Measurements from ENCODE around the gene ISLR. TPM values are rescaled to one million over a fixed set of nuclear protein-coding genes. Genes with fewer than 3 reads are reported as not detected.

ISLR gene
- total and polyA plus RNA-seq, 2 of the 8 experiments (the other 6 are each of a cell fraction or from before 2014, with no cell fraction given) = 0.29 to 0.35 TPM

DNA sequence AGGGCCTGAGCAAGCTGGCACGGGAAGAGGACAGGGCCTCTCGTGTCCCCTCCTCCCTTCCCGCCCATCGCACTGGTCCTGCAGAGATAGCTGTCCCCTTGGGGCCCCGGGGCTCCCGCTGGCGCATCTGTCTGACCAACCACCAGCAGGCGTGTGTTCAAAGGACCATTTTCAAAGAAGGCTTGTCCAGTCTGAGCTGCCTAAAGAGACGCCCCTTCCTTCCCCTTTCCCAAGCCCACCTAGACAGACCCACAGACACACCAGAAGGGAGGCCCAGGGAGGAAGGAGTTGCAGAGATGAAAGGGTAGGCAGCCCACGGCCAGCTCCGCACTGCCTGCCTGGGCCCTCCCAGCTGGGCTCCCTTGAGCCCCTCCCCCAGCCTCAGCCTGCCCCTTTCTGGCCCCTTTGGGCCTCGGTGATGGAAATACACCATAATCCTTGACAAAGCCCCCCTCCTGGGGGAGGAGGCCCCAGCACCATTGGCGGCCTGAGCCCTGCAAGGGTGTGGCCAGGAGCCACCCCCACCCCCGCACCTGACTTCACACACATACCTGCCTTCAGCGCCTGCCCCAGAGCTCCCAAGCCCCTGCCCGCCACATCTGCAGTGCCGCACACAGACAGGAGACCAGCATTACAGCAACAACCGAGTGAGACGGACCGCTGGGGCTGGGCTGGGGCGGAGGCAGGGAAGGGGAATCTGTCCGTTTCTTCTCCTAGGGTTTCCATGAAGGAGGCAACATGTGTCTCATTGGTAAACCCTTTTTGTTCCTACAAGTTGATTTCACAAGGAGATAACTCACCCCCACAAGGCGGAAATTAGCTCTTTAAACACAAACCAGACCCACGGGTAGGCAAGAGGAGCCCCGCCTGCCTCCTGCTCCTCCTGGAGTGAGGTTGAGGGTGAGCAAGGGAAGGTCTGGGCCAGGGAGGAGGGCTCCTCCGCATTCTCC is 29.2 kb downstream of the ISLR start, which contains the start of gene STRA6 (continued):
- TF ChIP-seq EP300 (IDR thresholded peaks at IDR 0.05; ENCODE audit: borderline replicate concordance in 1 of 2, low read depth in 2 of 2, low read length in 2 of 2) (peak in 1 of 2 experiments; percentile 89; a peak in 1 of 3 replicates), GABPA (IDR thresholded peaks at IDR 0.05; ENCODE audit: borderline replicate concordance, insufficient read depth, low read length) (no peak; the same call in 1 of the 2 replicates), SUZ12 (IDR thresholded peaks at IDR 0.05; ENCODE audit: low read length) (no peak), HDAC6 (IDR thresholded peaks at IDR 0.05; ENCODE audit: low read depth, low read length) (no peak), JUN (IDR thresholded peaks at IDR 0.05; ENCODE audit: low read depth, low read length) (no peak), KDM4A (IDR thresholded peaks at IDR 0.05; ENCODE audit: low read depth, low read length, severe bottlenecking) (no peak), BRCA1 (IDR thresholded peaks at IDR 0.05; ENCODE audit: low read depth, low read length) (no peak), JUND (IDR thresholded peaks at IDR 0.05; ENCODE audit: low read length) (no peak), TEAD4 (IDR thresholded peaks at IDR 0.05; ENCODE audit: low read depth, low read length) (peak; percentile 85), FOSL1 (IDR thresholded peaks at IDR 0.05; ENCODE audit: insufficient read depth, low read depth, low read length) (no peak), SP1 (IDR thresholded peaks at IDR 0.05; ENCODE audit: low read depth, low read length) (peak; percentile 92), CREB1 (IDR thresholded peaks at IDR 0.05) (peak; percentile 16; the same call in 1 of the 2 replicates), PHF8 (conservative IDR thresholded peaks at IDR 0.05; ENCODE audit: low read depth, low read length) (peak; percentile 31; the same call in 1 of the 2 replicates), RBBP5 (IDR thresholded peaks at IDR 0.05; ENCODE audit: borderline replicate concordance, low read depth, low read length) (peak; percentile 84), CHD2 (IDR thresholded peaks at IDR 0.05; ENCODE audit: low read length) (no peak; the same call in 1 of the 2 replicates), CBX8 (IDR thresholded peaks at IDR 0.05; ENCODE audit: borderline replicate concordance, low read depth, low read length) (no peak), TAF1 (IDR thresholded peaks at IDR 0.05; ENCODE audit: low read depth, low read length) (peak; percentile 73), YY1 (IDR thresholded peaks at IDR 0.05; ENCODE audit: low read depth, low read length) (peak; percentile 76), RNF2 (IDR thresholded peaks at IDR 0.05; ENCODE audit: borderline replicate concordance, low read depth, low read length, missing control alignments, poor library complexity, severe bottlenecking) (no peak), NRF1 (IDR thresholded peaks at IDR 0.05; ENCODE audit: low read depth, low read length) (no peak), KDM5A (IDR thresholded peaks at IDR 0.05; ENCODE audit: low read length) (no peak), RAD21 (IDR thresholded peaks at IDR 0.05 in 1 of 2, conservative IDR thresholded peaks at IDR 0.05 in 1 of 2; ENCODE audit: low read depth in 2 of 2, low read length in 2 of 2) (peak; percentile 55 to 77), POLR2A (IDR thresholded peaks at IDR 0.05; ENCODE audit: control extremely low read depth in 1 of 2, low read depth in 2 of 2, low read length in 2 of 2) (peak in 1 of 2 experiments; percentile 34; a peak in 2 of 3 replicates), BCL11A (IDR thresholded peaks at IDR 0.05; ENCODE audit: low read depth in 2 of 2, low read length in 2 of 2) (no peak)

Measured in H1 (cell line).